ENCODE measurements around the gene KAZN. TPM values are rescaled to one million over a fixed set of nuclear protein-coding genes. Genes with fewer than 3 reads are reported as not detected.

Gene KAZN
- total and polyA plus RNA-seq, 2 donors from 2014 or later, result 17.4 to 60.8 TPM

GRCh38 chr1:15068152-15068551 is 469.7 kb downstream of the KAZN start:
- Histone ChIP-seq H3K27ac (ENCODE audit: low read depth in 2 of 2, low read length in 2 of 2) (peak overlapping the region in 1 of 2 donors; percentile 23), H3K36me3 (ENCODE audit: control insufficient read depth in 2 of 3, insufficient read depth in 3 of 3, low read length in 3 of 3) (peaks cover 0 to 19% (median 7%) of the 10 kb centered on the region in 3 donors), H3K4me1 (ENCODE audit: control insufficient read depth in 2 of 3, insufficient read depth in 2 of 3, low read depth in 1 of 3, low read length in 3 of 3) (peaks cover 0 to 2% (median 0%) of the 10 kb centered on the region in 3 donors), H3K9me3 (ENCODE audit: control insufficient read depth in 2 of 3, insufficient read depth in 1 of 3, low read length in 3 of 3) (no peaks in the 10 kb centered on the region), H3K4me3 (ENCODE audit: low read length in 3 of 3) (no peak overlapping the region), H3K9ac (ENCODE audit: low read length in 3 of 3) (no peak overlapping the region), H3K27me3 (ENCODE audit: control insufficient read depth, insufficient read depth, low read length) (no peaks in the 10 kb centered on the region)
- DNase-seq (no peak), FAIRE-seq (no peak)
- no peak for TF ChIP-seq CTCF (IDR thresholded peaks at IDR 0.05; ENCODE audit: borderline replicate concordance, extremely low read depth, insufficient read depth)
- intact Hi-C loops (cut with DNase I), result no loop called here

DNA sequence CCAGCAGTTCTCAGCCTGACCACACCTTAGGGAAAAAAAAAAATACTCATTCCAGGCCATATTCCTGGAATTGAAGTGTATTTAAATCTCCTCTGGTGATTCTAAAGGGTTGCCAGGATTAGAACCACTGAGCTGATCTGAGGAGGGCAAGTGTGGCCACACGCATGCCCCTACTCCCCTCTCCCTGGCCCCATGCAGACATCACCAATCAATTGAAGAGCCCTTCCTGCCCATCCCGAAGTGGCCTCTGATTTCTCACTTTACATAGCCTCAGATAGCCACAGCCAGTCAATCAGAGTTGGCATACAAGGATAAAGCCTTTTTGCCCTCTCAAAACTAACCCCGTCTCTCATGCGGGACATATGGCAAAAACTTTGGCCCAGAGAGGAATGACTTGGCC is 470.5 kb downstream of the KAZN start:
- no peak for FAIRE-seq
- H3K27me3 ChIP-seq (ENCODE audit: control insufficient read depth, insufficient read depth, low read length), result no peaks in the 10 kb centered on the region
- peaks cover 0 to 2% (median 0%) of the 10 kb centered on the region in 3 donors for H3K4me1 ChIP-seq (ENCODE audit: control insufficient read depth in 2 of 3, insufficient read depth in 2 of 3, low read depth in 1 of 3, low read length in 3 of 3)
- intact Hi-C loops (cut with DNase I), result no loop called here
- no peaks in the 10 kb centered on the region for H3K9me3 ChIP-seq (ENCODE audit: control insufficient read depth in 2 of 3, insufficient read depth in 1 of 3, low read length in 3 of 3)
- no peak overlapping the region for H3K4me3 ChIP-seq (ENCODE audit: low read length in 3 of 3)
- no peak overlapping the region for H3K9ac ChIP-seq (ENCODE audit: low read length in 3 of 3)
- TF ChIP-seq CTCF (IDR thresholded peaks at IDR 0.05; ENCODE audit: borderline replicate concordance, extremely low read depth, insufficient read depth), result no peak
- no peak overlapping the region for H3K27ac ChIP-seq (ENCODE audit: low read depth in 2 of 2, low read length in 2 of 2)
- peaks cover 0 to 12% (median 6%) of the 10 kb centered on the region in 3 donors for H3K36me3 ChIP-seq (ENCODE audit: control insufficient read depth in 2 of 3, insufficient read depth in 3 of 3, low read length in 3 of 3)
- DNase-seq, result no peak

DNA sequence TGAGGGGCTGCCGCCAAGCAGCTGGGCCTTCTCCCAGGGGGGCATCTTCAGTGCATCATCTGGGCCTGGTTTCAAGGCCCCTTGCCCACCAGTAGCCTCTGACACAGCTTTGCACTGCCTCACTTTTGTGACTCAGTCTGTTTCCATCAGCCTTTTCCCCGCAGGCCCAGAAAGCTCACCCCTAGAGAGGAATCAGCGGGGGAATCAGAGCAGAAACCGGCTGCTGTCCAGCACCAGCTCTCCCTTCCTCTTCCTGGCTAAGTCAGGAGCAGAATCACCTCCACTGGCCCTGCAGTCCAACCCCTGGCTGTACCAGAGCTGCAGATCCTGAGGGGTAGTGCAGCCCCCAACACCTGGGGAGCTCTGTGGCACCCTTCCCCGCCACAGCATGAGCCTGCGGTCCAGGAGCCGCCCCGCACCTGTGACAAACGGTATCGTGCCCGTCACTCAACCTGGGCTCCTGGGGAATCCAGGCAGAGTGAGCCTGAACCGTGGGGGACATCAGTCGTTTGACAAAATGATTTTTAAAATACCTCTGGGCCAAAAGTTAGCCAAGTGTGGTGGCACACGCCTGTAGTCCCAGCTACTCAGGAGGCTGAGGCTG is 471.8 kb downstream of the KAZN start:
- FAIRE-seq (no peak), DNase-seq (no peak)
- intact Hi-C loops (cut with DNase I), result no loop called here
- H3K9ac ChIP-seq (ENCODE audit: low read length in 3 of 3), result no peak overlapping the region
- H3K4me3 ChIP-seq (ENCODE audit: low read length in 3 of 3), result no peak overlapping the region
- H3K36me3 ChIP-seq (ENCODE audit: control insufficient read depth in 2 of 3, insufficient read depth in 3 of 3, low read length in 3 of 3), result peaks cover 0 to 4% (median 2%) of the 10 kb centered on the region in 3 donors
- H3K9me3 ChIP-seq (ENCODE audit: control insufficient read depth in 2 of 3, insufficient read depth in 1 of 3, low read length in 3 of 3), result no peaks in the 10 kb centered on the region
- peaks cover 0 to 2% (median 0%) of the 10 kb centered on the region in 3 donors for H3K4me1 ChIP-seq (ENCODE audit: control insufficient read depth in 2 of 3, insufficient read depth in 2 of 3, low read depth in 1 of 3, low read length in 3 of 3)
- TF ChIP-seq CTCF (IDR thresholded peaks at IDR 0.05; ENCODE audit: borderline replicate concordance, extremely low read depth, insufficient read depth), result no peak
- no peaks in the 10 kb centered on the region for H3K27me3 ChIP-seq (ENCODE audit: control insufficient read depth, insufficient read depth, low read length)
- H3K27ac ChIP-seq (ENCODE audit: low read depth in 2 of 2, low read length in 2 of 2), result no peak overlapping the region

DNA sequence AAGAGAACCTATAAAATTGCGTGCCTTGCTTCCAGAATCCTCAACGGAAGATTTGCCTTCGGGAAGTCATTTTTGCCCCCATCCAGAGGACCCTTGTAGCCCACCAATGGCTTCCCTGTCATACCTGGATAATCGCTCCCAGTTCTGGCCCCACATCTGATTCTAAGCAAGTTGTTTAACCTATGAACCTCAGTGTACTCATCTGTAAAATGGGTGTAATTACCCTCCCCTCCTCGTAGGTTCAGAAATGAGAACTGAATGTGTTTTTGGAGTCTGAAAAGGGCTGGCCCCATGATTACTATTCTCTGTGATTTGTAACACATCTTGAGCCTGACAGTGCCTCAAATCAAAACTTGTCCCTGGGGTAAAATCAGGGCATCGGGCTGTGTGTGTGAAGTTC is 473.5 kb downstream of the KAZN start:
- H3K4me1 ChIP-seq (ENCODE audit: control insufficient read depth in 2 of 3, insufficient read depth in 2 of 3, low read depth in 1 of 3, low read length in 3 of 3), result no peaks in the 10 kb centered on the region
- intact Hi-C loops (cut with DNase I), result no loop called here
- no peaks in the 10 kb centered on the region for H3K9me3 ChIP-seq (ENCODE audit: control insufficient read depth in 2 of 3, insufficient read depth in 1 of 3, low read length in 3 of 3)
- TF ChIP-seq CTCF (IDR thresholded peaks at IDR 0.05; ENCODE audit: borderline replicate concordance, extremely low read depth, insufficient read depth), result no peak
- H3K27ac ChIP-seq (ENCODE audit: low read depth in 2 of 2, low read length in 2 of 2), result no peak overlapping the region
- H3K9ac ChIP-seq (ENCODE audit: low read length in 3 of 3), result no peak overlapping the region
- no peak for FAIRE-seq
- H3K27me3 ChIP-seq (ENCODE audit: control insufficient read depth, insufficient read depth, low read length), result no peaks in the 10 kb centered on the region
- no peak overlapping the region for H3K4me3 ChIP-seq (ENCODE audit: low read length in 3 of 3)
- no peak for DNase-seq
- H3K36me3 ChIP-seq (ENCODE audit: control insufficient read depth in 2 of 3, insufficient read depth in 3 of 3, low read length in 3 of 3), result no peaks in the 10 kb centered on the region

All from kidney (tissue), 14 donors.